ENCODE measurements around the gene RPL3.

Gene RPL3

GRCh38 chr22:39299829-39300178, 19.6 kb downstream of the RPL3 start:
- DNase-seq (ENCODE audit: low read depth in 3 of 3): no peak

GRCh38 chr22:39298241-39298987, 21.0 kb downstream of the RPL3 start:
- DNase-seq (ENCODE audit: low read depth in 3 of 3): no peak

GRCh38 chr22:39297490-39298240, 21.8 kb downstream of the RPL3 start:
- DNase-seq (ENCODE audit: low read depth in 3 of 3): no peak

- DNase-seq (ENCODE audit: low read depth in 3 of 3): no peak
Observed at GRCh38 chr22:39296981-39297489, 22.4 kb downstream of the RPL3 start.

- no peak for DNase-seq (ENCODE audit: low read depth in 3 of 3)
Observed at GRCh38 chr22:39296535-39296934, 22.9 kb downstream of the RPL3 start.

- DNase-seq (ENCODE audit: low read depth in 3 of 3): no peak
Observed at GRCh38 chr22:39294571-39295468, 24.6 kb downstream of the RPL3 start.

GRCh38 chr22:39293766-39294368, 25.6 kb downstream of the RPL3 start:
- no peak for DNase-seq (ENCODE audit: low read depth in 3 of 3)

- no peak for DNase-seq (ENCODE audit: low read depth in 3 of 3)
Observed at GRCh38 chr22:39292561-39293074, 26.8 kb downstream of the RPL3 start.

GRCh38 chr22:39292031-39292462, 27.4 kb downstream of the RPL3 start:
- DNase-seq (ENCODE audit: low read depth in 3 of 3): no peak

- no peak for DNase-seq (ENCODE audit: low read depth in 3 of 3)
Observed at GRCh38 chr22:39291523-39291922, 27.9 kb downstream of the RPL3 start.

GRCh38 chr22:39290724-39291161, 28.7 kb downstream of the RPL3 start:
- DNase-seq (ENCODE audit: low read depth in 3 of 3): no peak

- DNase-seq (ENCODE audit: low read depth in 3 of 3): no peak
Observed at GRCh38 chr22:39289975-39290720, 29.3 kb downstream of the RPL3 start.

- DNase-seq (ENCODE audit: low read depth in 3 of 3): no peak
Observed at GRCh38 chr22:39289533-39289932, 29.9 kb downstream of the RPL3 start.

- no peak for DNase-seq (ENCODE audit: low read depth in 3 of 3)
Observed at GRCh38 chr22:39288135-39288898, 31.1 kb downstream of the RPL3 start.

GRCh38 chr22:39287076-39287725, 32.2 kb downstream of the RPL3 start:
- no peak for DNase-seq (ENCODE audit: low read depth in 3 of 3)

GRCh38 chr22:39284983-39285382, 34.4 kb downstream of the RPL3 start:
- no peak for DNase-seq (ENCODE audit: low read depth in 3 of 3)

- DNase-seq (ENCODE audit: low read depth in 3 of 3): no peak
Observed at GRCh38 chr22:39284142-39284980, 35.1 kb downstream of the RPL3 start.

All from stimulated activated CD4-positive, alpha-beta T cell treated with anti-CD3 and anti-CD28 coated beads, TNF-alpha, amount 100 ng/mL, for 4 hours (primary cell).